ENCODE results near the gene GPR171.

- no peak for TF ChIP-seq CTCF (IDR thresholded peaks at IDR 0.05)
- TF ChIP-seq RORB (CRISPR knock-in tag; IDR thresholded peaks at IDR 0.05) = no peak
- no peak for TF ChIP-seq HMGXB4 (CRISPR knock-in tag; IDR thresholded peaks at IDR 0.05)
Observed at GRCh38 chr3:151169262-151169947, 33.6 kb downstream of the GPR171 start.
